ENCODE results near the gene DNAJC8.
A peak's percentile ranks its signal among the peaks of the same experiment; 100 is the strongest.

- no peak for TF ChIP-seq CTCF (IDR thresholded peaks at IDR 0.05)
- TF ChIP-seq POLR2A (IDR thresholded peaks at IDR 0.05; ENCODE audit: low read depth): peak; percentile 74
- TF ChIP-seq POLR2AphosphoS5 (IDR thresholded peaks at IDR 0.05): peak; percentile 99
- no peak for TF ChIP-seq EP300 (IDR thresholded peaks at IDR 0.05)
Observed at GRCh38 chr1:28235755-28236655, 3.2 kb upstream of the DNAJC8 start, which contains the start of gene ATP5IF1.

Measured in esophagus muscularis mucosa (tissue), 4 donors.